Posterior vena cava (tissue), 2 donors: ENCODE results near the gene NFU1. TPM values are rescaled to one million over a fixed set of nuclear protein-coding genes. Genes with fewer than 3 reads are reported as not detected.
A peak's percentile ranks its signal among the peaks of the same experiment; 100 is the strongest.

ENCODE experiments used
- DNase-seq: peaks from one replicate; pipeline ENCODE4 v3.0.0-alpha.2; 2020; ENCODE audit warnings: low spot score
- intact Hi-C, 2 donors: fragments of 100-400 bp; cut with DNase I; formaldehyde crosslinking; loops; one replicate each; pipeline versions ENCODE4 v1.14.1 to v1.14.2; 2022 to 2023
- total RNA-seq, 2 donors: library from RNA; stranded (reverse); fragmentation: NEBNext Ultra II Directional; extraction: Animal tissue kit (Norgen Biotek cat#: 25700); gene quantifications; one replicate each; pipeline ENCODE4 v1.2.1, GENCODE V29; 2021
- donor health status: DM: yes; HTN: yes; CAD: no.
- donor health status: DM: yes; HTN: yes; CAD: no.

NFU1 gene
- total RNA-seq, 2 donors from 2014 or later: 35.3 to 44.0 TPM

DNA sequence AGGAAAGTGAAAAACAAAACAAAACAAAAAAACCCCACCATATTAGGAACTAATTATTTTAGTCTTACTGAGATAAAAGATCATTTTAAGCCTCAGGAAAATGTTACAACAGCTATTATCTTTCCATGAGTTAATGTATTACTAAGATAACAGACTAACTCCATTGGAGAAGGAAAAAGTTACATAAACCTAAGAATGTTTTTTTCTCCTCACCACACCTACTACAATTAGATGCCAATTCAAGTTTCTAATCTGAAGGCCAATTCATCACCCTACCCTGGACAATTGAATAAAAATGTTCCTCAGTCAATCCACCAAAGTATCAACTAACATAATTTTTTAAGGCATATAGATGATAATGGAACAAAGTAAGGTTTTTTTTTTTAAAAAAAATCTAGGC lies 40.0 kb downstream of the NFU1 start:
- no peak for DNase-seq
- intact Hi-C loops: no loop called here

DNA sequence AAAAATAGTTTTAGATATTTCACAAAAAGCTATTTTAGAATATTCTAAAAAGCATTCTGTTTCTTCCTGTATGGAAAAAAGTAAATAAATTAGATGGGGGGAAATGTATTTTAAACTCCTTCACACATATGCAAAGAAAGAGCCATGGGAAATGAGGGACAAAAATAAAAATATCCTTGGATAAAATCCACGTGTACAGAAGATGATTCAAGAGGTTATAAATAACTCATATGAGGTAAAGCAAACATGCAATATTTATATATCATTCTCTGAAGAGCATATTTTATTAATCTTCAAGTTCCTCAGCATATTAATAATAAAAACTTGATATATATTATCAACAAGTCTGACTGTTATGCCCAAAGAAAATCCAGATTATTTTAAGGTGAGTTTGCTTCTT lies 41.4 kb downstream of the NFU1 start:
- intact Hi-C loops: no loop called here
- no peak for DNase-seq

DNA sequence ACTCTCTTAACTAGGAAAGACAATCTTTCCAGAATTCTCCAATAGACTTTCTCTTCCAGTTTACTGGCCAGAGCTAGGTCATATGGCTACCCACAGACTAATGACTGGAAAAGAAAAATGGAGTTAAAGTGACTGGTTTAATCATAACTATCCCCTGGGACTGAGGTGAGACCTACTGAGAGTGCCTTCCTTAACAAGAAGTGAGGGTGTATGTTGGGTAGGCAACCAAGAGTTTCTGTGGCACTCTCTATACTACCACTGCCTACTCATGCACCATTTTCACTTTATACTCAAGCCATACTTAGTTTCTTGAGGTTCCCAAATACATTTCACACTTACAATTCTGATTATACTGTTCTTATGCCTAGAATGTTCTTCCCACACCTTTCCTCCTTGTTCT lies 43.3 kb downstream of the NFU1 start:
- intact Hi-C loops: no loop called here
- DNase-seq: no peak

DNA sequence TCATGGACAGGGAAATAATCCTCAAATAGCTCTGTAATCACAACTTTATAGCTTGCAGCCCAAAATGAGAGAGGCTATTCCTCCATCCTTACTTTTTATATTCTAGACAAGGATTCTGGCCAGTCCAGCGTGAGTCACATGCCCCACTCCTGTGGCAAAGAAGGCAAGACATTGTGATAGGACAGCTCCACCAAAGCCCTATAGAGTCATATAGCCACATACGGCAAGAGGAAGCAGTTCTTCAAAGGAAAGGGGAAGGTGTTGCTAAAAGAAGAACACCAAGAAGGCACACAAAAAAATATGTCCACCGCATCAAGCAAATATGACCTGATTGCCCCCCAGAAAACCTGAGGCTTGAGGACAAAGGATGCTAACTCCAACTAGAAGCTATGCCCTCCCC lies 46.8 kb downstream of the NFU1 start:
- intact Hi-C loops: no loop called here
- DNase-seq: no peak

DNA sequence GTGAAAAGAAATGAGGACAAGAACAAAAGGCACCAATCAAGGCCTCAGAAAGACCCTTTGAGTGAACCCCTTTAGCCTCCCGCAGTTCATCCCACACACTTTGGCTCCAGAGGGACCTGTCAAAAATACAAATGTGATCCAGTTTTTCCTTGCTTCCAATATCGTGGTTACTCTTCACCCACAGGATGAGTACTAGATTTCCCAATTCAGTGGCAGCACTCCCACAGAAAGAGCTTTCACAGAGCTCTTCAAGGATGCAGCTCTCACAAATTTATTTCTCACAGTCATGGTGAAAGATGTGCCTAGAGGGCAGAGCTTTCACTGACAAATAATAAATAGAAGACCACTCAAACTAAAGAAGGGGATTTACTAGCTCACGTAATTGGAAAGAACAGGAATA lies 47.2 kb downstream of the NFU1 start:
- DNase-seq: no peak
- intact Hi-C loops: no loop called here

DNA sequence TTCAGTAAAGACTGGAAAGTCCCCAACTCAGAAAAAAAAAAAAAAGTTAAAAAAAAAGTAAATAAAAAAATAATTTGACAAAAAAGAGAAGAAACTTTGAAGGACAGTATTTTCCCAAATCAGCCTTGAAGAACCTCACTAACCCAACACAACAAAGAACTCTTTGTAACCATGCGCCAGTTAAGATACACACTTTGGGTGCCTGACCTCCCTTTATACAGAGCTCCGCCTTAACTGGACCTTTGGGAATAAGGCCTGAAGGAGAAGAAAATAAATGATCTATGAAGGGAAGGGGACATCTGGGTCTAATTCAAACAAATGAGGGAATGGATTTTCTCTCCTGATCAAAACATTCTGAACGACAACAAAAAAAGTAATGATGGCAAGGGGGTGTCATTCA lies 48.0 kb downstream of the NFU1 start:
- no peak for DNase-seq
- intact Hi-C loops: no loop called here

DNA sequence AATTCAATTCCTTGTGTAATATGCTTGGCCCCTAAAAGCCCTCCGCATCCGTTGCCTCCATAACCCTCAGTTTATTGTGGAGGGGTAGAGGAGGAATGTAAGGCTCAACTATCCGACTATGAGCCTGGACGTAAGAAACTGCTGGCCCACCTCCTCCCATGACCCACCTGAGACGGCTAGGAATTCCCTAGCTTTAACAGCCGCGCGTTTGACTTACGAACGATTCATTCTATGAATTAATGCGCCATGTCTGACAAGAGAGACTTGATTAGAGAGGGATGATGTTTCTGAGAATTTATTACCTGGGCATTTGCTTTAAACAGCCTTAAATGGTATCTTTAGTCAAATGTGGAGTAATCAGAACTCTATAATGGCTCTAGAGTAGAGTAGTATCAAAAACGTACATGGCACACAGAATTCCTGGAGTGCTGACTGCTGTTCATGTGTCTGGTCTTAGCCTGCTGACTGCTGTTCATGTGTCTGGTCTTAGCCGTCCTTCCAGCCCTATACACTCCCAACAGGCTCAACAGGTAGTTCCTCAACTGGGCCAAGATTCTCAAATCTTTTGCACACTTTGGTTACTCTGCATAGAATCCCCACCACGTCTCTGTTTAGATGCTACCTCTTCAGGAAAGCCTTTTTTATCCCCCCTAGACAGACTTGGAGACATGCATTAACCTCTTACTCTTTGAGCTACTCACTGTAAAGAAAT lies 49.3 kb downstream of the NFU1 start:
- no peak for DNase-seq
- intact Hi-C loops: no loop called here

DNA sequence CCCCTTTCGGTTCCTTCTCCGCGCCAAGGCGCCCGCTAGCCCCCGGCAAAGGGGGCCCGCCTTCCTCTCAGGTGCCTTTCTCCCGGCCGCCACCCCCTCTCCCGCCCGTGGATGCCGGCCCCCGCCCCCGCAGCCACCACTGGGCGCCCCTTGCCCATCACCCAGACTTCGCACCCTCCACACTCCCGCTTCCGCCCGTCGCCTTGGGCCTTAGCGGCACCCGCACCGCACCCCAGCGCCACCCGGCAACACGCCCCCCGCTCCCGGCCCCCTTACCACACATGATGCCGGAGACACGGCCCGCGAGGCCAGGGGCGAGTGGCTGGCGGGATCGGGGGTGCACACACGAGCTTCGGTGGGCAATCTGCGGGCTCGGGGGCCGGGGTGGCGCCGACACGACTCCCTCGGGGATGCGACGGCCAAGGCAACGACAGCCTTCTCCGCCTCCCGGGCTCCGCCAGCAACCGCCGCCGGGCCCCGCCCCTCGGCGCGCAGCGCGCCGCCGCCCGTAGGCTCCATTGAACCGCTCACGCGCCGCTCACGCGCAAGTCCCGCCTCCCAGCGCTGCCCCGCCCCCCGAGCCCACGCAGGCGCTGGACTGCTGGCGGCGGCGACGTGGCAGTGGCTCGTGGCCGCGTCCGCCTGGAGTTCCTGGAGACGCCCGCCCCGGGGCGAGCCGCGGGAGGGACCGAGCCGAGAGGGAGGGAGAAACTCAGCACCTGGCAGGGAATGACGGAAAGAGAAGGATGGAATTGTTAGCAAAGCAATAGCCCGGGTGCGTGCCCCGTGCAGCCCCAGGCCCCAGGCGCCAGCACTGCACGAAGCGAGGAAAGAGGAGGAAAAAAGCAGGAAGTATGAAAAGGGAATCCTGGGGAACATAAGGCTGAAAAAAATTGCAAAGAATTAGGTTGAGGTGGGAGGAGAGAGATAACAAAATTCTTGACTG lies 50.2 kb downstream of the NFU1 start, which contains the start of gene GFPT1:
Gene GFPT1 (minus strand): TSS at position 439 of the 946 bp plus-strand sequence. CDS start 156 bp downstream, at position 283.
- intact Hi-C loops: no loop called here
- DNase-seq: peak; percentile 98

DNA sequence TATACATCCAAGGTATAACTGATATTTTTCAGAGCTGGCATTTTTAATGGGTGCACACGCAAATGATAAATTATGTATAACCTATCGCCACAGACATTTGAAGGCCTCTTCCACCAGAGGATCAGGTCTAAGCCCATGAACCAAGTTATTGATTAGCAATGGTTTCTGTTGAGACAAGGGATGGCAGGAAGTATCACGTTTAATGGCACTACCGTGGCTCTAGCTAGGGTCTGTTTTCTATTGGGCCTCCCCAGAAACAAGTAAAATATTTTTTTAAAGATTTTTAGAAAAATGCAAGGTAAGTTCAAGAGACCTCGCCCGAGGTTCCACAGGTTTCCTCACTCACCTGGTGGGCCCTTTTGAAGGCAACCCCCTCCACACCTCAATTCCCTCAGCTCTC lies 50.9 kb downstream of the NFU1 start:
- no peak for DNase-seq
- intact Hi-C loops: no loop called here

DNA sequence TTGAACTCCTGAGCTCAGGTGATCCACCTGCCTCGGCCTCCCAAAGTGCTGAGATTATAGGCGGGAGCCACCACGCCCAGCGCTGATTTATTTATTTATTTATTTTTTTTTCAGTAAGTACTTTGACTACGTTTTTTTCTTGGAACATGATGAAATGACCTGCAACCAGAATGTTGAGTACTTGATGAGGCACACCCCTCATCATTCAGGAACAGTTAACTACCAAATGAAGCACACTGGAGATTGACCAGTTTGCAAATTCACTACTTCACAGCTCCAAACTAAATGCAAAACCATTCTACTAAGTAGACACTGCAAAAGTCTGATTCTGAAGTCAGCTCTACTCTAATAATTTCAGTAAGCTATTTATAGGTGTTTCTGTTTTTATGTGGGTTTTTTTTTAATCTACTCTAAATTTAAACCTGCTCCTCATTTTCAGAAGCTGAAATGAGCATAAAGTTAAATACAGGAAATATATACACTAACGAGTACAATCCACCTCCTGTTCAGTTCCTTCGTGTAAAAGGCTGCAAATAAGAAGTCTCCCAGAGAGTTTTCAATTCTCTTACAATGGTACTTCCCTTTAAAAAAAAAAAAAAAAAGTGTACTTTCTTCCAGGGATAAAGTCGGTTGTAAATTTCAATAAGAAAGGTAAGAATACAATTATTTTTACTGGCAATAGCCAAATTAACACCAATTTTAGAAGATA lies 51.6 kb downstream of the NFU1 start:
- no peak for DNase-seq
- intact Hi-C loops: no loop called here

DNA sequence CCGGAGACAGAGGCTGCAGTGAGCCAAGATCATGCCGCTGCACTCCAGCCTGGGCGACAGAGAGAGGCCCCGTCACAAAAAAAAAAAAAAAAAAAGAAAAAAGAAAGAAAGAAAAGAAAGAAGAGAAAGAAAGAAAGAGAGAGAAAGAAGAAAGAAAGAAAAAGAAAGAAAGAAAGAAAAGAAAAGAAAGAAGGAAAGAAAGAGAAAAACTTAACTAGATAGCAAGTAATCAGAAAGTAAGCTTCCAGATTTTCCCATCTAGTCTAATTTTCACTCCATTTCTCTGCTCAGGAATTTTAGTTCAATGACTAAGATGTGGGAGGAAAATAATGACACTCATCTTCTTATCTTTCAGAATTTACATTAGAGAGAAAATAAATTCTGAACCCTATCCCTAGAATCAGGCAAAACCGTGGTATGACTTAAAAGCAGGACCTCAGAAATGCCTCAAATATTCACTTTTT lies 52.6 kb downstream of the NFU1 start:
- intact Hi-C loops: no loop called here

DNA sequence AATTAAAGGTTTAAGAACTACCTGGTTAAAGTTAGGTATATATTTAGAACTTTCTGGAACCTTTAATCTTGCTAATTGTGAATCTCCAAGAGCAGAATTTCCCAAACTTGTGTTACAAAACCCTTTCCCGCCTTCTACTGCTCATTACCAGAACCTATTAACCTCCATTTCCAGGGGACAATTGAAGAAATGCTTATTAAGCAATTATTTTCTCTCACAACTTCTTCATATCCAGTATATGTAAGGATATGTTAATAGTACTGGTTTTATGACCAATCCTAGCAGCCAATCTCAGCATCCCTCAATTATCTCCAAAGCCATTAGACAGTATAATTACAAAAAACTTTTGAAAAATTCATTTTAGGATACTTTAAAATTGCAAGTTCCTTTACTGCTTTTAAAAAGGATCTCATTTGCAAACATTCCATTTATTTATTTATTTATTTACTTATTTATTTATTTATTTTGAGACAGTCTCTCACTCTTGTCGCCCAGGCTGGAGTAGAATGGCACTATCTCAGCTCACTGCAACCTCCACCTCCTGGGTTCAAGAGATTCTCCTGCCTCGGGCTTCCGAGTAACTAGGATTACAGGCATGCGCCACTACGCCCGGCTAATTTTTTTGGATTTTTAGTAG lies 53.9 kb downstream of the NFU1 start:
- intact Hi-C loops: no loop called here
- DNase-seq: no peak

More for the DNA sequence above, 52.6 kb downstream of the NFU1 start:
- no peak for DNase-seq

DNA sequence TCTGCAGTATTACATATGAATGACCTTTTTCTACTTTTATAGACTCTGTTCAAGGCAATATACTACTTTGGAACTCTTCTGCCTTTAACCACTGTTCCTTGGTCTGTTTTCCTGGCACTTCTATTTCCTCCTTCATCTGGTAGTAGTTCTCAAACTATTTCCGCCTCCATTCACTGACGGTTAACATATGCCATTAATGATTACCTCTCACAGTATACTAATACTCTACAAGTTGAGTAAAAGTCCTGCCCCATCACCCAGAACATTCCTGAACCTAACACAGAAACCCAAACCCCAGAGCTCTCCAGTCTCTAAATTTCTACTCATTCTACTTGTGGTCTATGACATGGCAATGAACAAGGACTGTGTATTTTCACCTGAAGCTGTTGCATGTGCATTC lies 54.7 kb downstream of the NFU1 start:
- DNase-seq: no peak
- intact Hi-C loops: no loop called here

DNA sequence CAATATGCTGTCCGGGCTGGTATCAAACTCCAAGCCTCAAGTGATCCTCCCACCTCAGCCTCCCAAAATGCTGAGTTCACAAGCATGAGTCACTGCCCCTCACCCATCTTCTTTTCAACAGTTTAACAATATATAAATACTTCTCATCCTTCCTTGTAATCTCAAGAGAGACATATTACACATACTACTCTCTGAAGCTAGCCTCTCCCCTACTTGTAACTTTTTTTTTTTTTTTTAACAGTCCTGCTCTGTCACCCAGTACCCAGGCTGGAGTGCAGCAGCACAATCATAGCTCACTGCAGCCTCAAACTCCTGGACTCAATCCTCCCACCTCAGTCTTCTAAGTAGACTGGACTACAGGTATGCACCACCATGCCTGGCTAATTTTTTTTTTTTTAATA lies 55.9 kb downstream of the NFU1 start:
- intact Hi-C loops: no loop called here
- DNase-seq: no peak

DNA sequence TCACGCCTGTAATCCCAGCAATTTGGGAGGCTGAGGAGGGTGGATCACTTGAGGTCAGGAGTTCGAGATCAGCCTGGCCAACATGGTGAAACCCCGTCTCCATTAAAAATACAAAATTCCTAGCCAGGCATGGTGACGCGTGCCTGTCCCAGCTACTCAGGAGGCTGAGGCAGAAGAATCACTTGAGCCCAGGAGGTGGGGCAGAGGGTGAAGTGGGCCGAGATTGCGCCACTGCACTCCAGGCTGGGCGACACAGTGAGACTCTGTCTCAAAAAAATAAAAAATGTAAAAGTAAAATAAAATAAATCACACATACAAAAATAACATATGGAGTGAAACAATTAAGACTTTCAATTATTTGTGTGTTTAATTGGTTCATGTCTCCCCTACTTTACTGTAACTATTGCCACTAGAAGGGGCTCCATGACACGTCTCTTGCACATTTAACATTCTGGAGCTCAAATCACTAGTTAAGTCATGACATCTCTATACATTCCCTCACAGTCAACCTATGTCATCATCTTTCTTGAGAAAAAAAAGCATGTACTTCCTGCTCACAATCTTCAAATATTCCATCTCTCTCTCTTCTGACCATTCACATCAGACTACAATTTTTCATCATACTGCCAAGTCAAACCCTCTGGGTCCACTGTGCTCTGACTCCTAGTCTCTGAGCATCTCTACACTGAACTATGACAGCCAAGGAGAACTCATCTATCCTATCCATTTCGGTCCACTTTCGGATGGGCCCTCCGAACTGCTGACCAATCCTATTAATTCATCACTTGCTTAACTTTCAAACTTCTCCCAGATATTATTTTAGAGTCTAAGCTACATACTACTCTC lies 56.9 kb downstream of the NFU1 start:
- no peak for DNase-seq
- intact Hi-C loops: no loop called here

DNA sequence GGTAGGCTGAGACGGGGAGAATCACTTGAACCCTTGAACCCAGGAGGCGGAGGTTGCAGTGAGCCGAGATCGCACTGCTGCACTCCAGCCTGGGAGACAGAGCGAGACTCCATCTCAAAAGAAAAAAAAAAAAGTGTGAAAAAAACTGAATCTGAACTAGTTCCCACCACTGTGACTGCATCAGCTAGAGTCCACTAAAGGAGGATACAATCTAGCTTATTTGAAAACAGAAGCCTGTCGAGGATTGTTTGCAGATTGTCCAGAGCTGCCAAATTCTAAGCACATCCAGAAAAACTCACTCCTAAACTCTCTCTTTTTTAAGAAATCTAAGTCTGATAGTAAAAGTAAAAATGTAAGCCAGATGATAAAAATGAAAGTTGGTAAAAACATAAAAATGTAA lies 60.8 kb downstream of the NFU1 start:
- no peak for DNase-seq
- intact Hi-C loops: no loop called here

DNA sequence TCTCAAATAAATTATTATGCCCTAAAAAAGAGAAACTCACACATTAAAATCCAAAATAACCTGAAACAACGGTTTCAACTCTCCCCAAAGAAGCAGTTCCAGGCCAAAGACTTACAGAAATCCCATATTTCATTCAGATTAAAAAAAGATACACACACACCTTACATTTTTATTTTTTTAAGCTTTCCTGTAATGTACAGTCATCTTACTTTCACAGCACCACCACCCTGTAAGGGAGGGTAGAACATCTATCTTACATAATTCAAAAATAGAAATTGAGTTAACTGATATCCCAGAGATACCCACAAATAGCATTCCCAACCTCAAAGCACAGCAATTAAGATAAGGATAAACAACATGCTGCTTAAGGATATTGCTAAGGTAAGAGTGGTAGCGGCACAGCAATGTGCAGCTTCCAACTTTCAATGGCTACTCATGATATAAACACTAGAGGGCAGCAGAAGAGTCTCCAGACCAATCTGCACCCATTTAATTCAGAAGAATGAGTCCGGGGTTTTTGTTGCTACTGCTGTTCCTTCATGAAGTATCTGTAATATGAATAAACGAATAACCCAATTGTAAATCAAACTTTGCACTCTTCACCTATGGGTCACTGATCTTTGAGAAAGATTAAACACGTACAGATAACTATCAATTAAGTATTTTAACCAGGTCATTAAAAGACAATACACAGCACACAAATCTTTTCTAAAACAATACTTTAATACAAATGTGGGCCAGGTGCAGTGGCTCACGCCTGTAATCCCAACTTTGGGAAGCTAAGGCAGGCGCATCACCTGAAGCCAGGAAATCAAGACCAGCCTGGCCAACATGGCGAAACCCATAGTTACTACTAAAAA lies 61.5 kb downstream of the NFU1 start:
- no peak for DNase-seq
- intact Hi-C loops: no loop called here

DNA sequence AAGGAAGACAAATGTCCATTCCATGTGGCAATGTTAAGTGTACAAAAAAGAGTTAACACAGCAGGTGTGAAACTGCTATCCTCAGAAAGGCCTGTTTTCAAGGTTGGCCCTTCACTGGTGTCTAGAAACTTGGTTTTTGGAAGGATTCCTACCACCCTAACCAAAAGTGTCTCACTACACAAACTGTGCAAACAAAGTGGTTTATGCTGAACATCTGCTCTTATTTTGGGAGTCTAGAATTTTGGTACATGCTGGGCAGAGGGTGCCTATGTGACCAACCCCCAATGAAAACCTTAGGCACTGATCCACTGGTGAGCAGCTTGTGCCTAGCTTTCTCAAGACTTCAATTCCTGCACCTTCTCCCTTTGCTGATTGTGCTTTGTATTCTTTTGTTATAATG lies 64.5 kb downstream of the NFU1 start:
- no peak for DNase-seq
- intact Hi-C loops: no loop called here
